Measurements from ENCODE around the gene WDR27.

The WDR27 gene

DNA sequence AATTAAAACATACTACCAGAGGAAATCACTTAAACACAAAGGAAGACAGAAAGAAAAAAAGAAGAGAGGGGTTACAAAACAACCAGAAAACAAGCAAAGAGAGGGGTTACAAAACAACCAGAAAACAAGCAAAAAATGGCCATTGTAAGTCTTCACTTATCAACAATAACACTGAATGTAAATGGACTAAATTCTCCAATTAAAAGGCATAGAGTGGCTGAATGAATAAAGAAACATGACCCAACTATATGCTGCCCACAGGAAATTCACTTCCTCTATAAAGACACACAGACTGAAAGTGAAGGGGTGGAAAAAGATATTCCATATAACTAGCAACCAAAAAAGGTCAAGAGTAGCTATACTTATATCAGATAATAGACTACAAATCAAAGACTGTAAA is 180.0 kb downstream of the WDR27 start:
- Histone ChIP-seq H3K36me3 (ENCODE audit: insufficient read depth, low read length) (peaks cover 8% of the 10 kb centered on the region; the same call in 1 of the 2 replicates), H3K4me2 (ENCODE audit: low read length) (no peak overlapping the region), H3K4me1 (ENCODE audit: insufficient read depth, low read length, severe bottlenecking) (no peaks in the 10 kb centered on the region), H3K9me2 (ENCODE audit: low read depth, low read length) (no peaks in the 10 kb centered on the region), H3K9me3 (ENCODE audit: low read length) (0 out of 2 replicates have a peak, but pooled peaks cover 4% of the 10 kb centered on the region), H3K4me3 (ENCODE audit: low read depth, low read length, poor library complexity, severe bottlenecking) (no peak overlapping the region), H3K27ac (ENCODE audit: low read depth, low read length, poor library complexity, severe bottlenecking) (no peak overlapping the region), H3K27me3 (ENCODE audit: insufficient read depth, low read length) (no peaks in the 10 kb centered on the region), H2AFZ (ENCODE audit: low read length) (no peak overlapping the region), H3K79me2 (ENCODE audit: insufficient read depth, low read length) (no peaks in the 10 kb centered on the region), H4K20me1 (ENCODE audit: insufficient read depth, low read length) (no peaks in the 10 kb centered on the region), H3K9ac (ENCODE audit: low read length) (no peak overlapping the region), H3F3A (ENCODE audit: insufficient read depth, low read length) (no peaks in the 10 kb centered on the region)
- TF ChIP-seq, protein P1, sequence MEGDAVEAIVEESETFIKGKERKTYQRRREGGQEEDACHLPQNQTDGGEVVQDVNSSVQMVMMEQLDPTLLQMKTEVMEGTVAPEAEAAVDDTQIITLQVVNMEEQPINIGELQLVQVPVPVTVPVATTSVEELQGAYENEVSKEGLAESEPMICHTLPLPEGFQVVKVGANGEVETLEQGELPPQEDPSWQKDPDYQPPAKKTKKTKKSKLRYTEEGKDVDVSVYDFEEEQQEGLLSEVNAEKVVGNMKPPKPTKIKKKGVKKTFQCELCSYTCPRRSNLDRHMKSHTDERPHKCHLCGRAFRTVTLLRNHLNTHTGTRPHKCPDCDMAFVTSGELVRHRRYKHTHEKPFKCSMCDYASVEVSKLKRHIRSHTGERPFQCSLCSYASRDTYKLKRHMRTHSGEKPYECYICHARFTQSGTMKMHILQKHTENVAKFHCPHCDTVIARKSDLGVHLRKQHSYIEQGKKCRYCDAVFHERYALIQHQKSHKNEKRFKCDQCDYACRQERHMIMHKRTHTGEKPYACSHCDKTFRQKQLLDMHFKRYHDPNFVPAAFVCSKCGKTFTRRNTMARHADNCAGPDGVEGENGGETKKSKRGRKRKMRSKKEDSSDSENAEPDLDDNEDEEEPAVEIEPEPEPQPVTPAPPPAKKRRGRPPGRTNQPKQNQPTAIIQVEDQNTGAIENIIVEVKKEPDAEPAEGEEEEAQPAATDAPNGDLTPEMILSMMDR (IDR thresholded peaks at IDR 0.05; ENCODE audit: low read length) = no peak
- no peak for TF ChIP-seq EZH2 (IDR thresholded peaks at IDR 0.05; ENCODE audit: borderline replicate concordance, low read length)

GRCh38 chr6:169520104-169520503 is 181.7 kb downstream of the WDR27 start:
- Histone ChIP-seq H3K4me1 (ENCODE audit: insufficient read depth, low read length, severe bottlenecking) (no peaks in the 10 kb centered on the region), H3K4me2 (ENCODE audit: low read length) (no peak overlapping the region), H3K27ac (ENCODE audit: low read depth, low read length, poor library complexity, severe bottlenecking) (no peak overlapping the region), H3K27me3 (ENCODE audit: insufficient read depth, low read length) (no peaks in the 10 kb centered on the region), H3K4me3 (ENCODE audit: low read depth, low read length, poor library complexity, severe bottlenecking) (no peak overlapping the region), H3K9ac (ENCODE audit: low read length) (no peak overlapping the region), H3K79me2 (ENCODE audit: insufficient read depth, low read length) (no peaks in the 10 kb centered on the region), H2AFZ (ENCODE audit: low read length) (no peak overlapping the region), H4K20me1 (ENCODE audit: insufficient read depth, low read length) (no peaks in the 10 kb centered on the region), H3F3A (ENCODE audit: insufficient read depth, low read length) (no peaks in the 10 kb centered on the region), H3K36me3 (ENCODE audit: insufficient read depth, low read length) (peaks cover 8% of the 10 kb centered on the region; the same call in 1 of the 2 replicates), H3K9me3 (ENCODE audit: low read length) (0 out of 2 replicates have a peak, but pooled peaks cover 4% of the 10 kb centered on the region), H3K9me2 (ENCODE audit: low read depth, low read length) (no peaks in the 10 kb centered on the region)
- TF ChIP-seq, protein P1 (IDR thresholded peaks at IDR 0.05; ENCODE audit: low read length) = no peak
- TF ChIP-seq EZH2 (IDR thresholded peaks at IDR 0.05; ENCODE audit: borderline replicate concordance, low read length) = no peak

DNA sequence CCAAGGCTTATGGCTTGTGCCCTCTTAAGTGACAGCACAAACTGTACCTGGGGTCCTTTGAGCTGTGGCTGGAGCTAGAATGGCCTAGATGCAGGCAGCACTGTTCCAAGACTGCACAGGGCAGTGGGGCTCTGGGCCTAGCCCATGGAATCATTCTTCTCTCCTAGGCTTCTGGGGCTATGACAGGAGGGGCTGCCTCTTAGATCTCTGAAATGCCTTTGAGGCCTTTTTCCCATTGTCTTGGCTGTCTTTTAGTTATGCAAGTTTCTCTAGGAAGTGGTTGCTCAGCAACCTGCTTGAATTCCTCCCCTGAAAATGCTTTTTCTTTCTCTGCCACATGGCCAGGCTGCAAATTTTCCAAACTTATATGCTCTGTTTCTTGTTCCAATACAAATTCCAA is 183.4 kb downstream of the WDR27 start:
- no peaks in the 10 kb centered on the region for H4K20me1 ChIP-seq (ENCODE audit: insufficient read depth, low read length)
- H3K79me2 ChIP-seq (ENCODE audit: insufficient read depth, low read length) = no peaks in the 10 kb centered on the region
- H3K9me2 ChIP-seq (ENCODE audit: low read depth, low read length) = no peaks in the 10 kb centered on the region
- TF ChIP-seq, protein P1 (IDR thresholded peaks at IDR 0.05; ENCODE audit: low read length) = no peak
- TF ChIP-seq EZH2 (IDR thresholded peaks at IDR 0.05; ENCODE audit: borderline replicate concordance, low read length) = no peak
- no peak overlapping the region for H3K9ac ChIP-seq (ENCODE audit: low read length)
- peaks cover 8% of the 10 kb centered on the region; the same call in 1 of the 2 replicates for H3K36me3 ChIP-seq (ENCODE audit: insufficient read depth, low read length)
- no peaks in the 10 kb centered on the region for H3K4me1 ChIP-seq (ENCODE audit: insufficient read depth, low read length, severe bottlenecking)
- H3K4me2 ChIP-seq (ENCODE audit: low read length) = no peak overlapping the region
- 0 out of 2 replicates have a peak, but pooled peaks cover 4% of the 10 kb centered on the region for H3K9me3 ChIP-seq (ENCODE audit: low read length)
- H2AFZ ChIP-seq (ENCODE audit: low read length) = no peak overlapping the region
- H3K27me3 ChIP-seq (ENCODE audit: insufficient read depth, low read length) = no peaks in the 10 kb centered on the region
- H3K4me3 ChIP-seq (ENCODE audit: low read depth, low read length, poor library complexity, severe bottlenecking) = no peak overlapping the region
- H3K27ac ChIP-seq (ENCODE audit: low read depth, low read length, poor library complexity, severe bottlenecking) = no peak overlapping the region
- H3F3A ChIP-seq (ENCODE audit: insufficient read depth, low read length) = no peaks in the 10 kb centered on the region
